HG03066 (cell line): ENCODE measurements around the gene CARD19.
"Not testable (repeated sequence)": the region's sequence is repeated elsewhere in the genome, so short reads cannot be mapped to it uniquely, and the experiment has no call there.

Source experiments
- ATAC-seq: cut with Tn5 transposase; IDR thresholded peaks from one replicate; pipeline ENCODE4 v1.9.1; 2021; ENCODE audit warnings: low read depth; ENCODE audit not compliant: unreplicated experiment

Gene CARD19

DNA sequence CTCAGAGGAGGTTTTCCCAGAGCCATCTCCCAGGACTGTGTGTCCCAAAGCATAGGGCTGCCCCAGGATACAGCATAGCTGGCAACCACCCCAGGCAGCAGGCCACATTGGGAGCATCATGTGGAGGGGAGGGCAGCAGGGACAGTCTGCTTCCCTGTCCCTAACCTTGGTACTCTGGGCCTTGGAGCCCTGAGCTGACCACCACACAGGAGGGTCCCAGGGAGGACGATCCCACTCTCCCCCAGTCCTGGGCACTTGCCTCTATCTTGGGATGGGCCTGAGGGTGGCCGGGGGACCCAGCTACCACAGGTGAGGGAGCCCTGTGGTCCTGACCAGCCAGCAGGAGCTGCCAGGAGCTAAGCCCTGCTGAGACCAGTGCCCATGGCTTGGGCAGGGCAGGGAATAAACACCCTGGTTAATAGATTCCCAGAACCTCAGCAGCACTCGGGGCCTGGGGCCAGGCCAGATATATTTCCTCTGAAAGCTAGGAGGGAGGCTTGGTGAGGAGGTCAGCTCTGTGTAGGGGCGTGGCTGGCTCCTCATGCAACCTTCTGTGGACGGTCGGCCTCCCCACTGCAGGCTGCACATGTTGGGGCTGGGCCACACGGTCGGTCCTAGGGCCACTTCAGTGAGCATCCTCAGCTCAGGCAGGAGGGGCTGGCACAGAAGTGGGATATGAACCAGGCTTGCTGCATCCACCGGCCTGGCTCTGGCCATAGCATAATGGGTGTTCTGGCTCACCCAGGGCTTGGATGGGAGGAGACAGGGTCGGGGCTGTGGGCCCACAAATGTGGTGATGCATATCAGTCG, 33.9 kb downstream of the CARD19 start:
- ATAC-seq: no peak

- no peak for ATAC-seq
Measured at GRCh38 chr9:93130861-93131481, 35.0 kb downstream of the CARD19 start.

GRCh38 chr9:93131599-93132286, 35.7 kb downstream of the CARD19 start:
- no peak for ATAC-seq

GRCh38 chr9:93132287-93132927, 36.4 kb downstream of the CARD19 start:
- ATAC-seq: no peak

DNA sequence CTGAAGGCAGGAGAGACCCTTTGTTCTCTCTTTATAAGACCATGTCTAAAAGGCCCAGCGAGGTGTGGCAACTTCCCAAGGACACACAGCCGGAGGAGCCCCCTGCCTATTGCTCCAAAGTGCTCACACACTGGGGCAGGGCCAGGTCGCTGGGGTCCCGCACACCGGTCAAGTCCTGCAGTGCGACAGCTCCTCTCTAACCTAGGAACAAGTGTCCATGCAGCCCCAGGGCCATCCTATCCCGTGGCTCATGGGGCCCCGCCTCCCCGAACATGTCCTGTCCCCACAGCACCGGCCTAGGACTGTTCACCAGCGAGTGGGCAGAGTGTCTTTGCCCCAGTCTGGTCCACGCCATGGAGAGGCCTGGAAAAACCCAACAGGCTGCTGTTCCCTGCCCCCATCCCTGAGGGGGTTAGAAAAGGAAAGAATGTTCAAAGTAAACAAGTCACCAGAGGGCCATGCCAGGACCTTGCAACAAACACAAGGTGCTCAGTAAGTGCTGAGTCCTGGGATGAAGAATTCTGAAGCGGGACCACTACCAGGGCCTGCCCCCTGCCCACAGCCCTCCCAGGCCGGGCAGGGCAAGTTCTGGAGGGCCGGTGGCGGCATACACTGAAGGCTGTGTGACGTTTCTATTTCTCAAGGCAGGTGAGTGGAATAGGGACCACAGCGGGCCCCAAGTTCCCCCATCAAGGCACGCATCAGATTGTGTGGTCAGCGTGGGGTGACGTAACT, 37.1 kb downstream of the CARD19 start:
- ATAC-seq: no peak

DNA sequence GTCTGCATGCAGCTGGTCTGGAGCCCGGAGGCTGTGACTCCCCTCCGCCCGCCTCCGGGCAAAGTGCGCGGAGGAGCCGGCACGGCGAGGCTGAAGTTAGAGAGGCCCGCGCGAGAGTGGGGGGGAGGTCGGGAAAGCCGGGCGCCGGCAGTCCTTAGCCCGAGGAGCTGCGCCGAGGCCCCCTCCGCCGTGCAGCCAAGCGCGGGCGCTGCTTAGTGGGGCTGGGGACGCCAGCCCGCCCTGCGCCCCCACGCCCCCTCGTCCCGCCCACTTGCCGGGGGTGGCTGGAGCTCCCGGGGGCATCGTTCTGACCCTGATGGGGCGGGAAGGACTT, 37.6 kb downstream of the CARD19 start:
- ATAC-seq: peak; percentile 37

GRCh38 chr9:93134015-93134739, 38.2 kb downstream of the CARD19 start, which contains the start of gene NINJ1:
TSS of gene NINJ1 (minus strand) at chr9:93134251. CDS start at chr9:93134217, 34 bp downstream.
- peak; percentile 78 for ATAC-seq

GRCh38 chr9:93134740-93135444, 38.9 kb downstream of the CARD19 start:
- ATAC-seq: no peak

DNA sequence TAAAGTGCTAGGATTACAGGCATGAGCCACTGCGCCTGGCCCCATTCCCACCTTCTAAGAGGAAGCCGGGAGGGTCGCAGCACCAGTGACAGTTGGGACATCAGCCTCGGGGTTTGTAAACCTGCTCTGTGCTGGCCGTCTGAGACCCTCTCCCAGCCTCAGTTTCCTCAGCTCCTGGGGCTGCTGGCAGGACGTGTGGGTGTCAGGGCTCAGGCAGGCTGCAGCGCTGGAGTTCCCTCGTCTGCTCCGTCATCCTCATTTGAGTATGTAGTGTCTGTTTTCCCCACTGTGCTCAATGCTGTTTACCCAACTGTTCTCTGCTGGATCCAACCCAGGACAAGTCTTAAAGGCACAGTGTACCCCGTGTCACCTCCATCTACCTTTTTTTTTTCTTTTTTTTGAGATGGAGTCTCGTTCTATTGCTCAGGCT, 40.0 kb downstream of the CARD19 start:
- ATAC-seq: no peak

- no peak for ATAC-seq
Measured at GRCh38 chr9:93137362-93137761, 41.3 kb downstream of the CARD19 start.

DNA sequence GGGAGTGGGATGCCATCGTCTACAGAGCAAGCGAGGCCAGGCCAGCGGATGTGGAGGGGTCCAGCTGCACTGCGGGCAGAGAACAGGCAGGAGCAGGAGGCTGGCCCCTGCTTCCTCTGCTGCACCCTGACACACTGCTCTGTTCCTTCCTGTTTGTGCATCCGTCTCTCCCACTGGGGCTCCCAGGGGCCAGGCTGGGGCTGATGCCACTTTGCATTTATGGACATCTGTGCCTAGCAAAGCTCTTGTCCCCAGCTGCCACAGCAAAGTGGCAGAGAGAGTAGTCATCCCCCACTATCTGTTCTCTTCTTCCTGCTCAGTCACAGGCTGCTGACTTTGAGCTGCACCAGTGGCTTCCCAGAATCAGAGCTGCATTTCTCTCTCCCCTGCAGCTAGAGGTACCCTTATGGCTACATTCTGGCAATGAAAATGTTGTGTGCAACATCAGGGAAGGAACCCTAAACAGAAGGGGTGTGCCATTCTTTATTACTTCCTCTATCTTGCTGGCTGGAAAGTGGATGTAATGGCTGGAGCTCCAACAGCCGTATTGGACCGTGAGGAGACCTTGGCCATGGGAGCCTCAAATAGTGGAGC, 42.3 kb downstream of the CARD19 start:
- ATAC-seq: no peak

DNA sequence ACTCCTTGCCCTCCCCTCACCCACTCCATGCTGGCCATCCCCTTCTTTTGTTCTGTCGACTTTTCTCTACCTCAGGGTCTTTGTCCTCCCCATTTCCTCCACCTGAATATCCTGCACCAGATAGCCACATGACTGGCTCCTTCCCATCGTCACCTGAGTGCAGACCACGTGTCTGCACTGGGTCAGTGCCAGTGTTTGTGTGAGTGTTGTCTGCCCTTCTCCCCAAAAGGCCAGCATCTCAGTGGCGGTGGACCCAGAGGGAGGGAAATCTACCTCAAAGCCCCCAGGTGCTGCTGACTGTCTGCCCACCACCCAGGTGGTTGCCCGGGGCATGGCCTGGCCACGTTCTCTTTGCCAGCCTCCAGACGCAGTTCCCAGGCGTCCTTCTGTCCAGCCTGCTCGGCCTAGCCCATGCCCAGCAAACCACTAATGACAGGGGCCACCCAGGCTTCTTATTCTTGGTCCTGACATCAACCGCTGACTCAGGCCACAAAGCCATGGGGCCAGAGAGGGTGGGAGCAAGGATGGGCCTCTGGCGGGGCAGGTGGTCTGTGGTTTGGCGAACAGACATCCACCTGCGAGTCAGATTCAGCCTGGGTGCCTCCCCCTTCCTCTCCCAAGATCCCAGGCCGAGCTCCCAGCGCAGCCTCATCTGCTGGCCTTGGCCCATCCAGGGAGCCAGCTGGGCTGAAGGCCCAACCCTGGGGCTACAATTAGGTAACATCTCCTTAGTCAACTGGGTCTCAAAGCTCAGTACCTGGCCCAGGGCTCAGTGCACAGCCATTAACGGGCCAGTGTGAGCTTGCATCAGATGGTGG, 43.6 kb downstream of the CARD19 start:
- no peak for ATAC-seq

DNA sequence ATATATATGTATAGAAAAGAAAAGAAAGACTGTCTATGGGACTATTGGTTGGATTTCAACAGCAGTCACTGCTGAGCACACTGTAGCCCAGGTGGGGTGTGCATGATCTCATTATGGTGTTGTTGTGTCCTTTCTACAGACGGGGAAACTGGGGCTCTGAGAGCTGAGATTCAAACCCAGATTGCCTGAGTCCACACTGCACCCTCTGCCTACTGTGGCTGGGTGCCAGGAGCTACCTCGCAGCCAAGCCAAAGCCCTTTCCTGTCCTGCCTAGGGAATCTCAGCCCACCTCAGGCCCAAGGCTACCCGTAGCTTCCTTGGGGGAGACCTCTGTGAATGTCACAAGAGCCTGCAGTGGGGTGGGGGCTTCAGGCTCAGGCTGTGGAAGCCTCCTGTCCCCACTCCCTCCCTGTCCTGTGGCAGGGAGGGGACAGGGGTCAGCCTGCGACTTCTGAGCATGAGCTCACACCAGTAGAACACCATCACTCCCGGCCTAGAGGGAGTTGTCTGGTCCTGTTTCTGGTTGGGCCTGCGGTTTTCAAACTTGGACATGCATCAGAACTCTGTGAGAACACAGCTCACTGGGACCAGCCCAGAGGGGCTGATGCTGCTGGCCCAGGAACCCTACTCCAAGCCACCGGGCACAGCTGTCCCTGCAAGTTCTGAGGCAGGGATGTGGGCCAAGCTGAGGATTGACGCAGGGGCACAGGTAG, 45.9 kb downstream of the CARD19 start:
- ATAC-seq: no peak

- ATAC-seq: no peak
Measured at GRCh38 chr9:93143830-93144530, 48.0 kb downstream of the CARD19 start.

GRCh38 chr9:93146696-93147095, 50.7 kb downstream of the CARD19 start:
- ATAC-seq: not testable (repeated sequence)

- no peak for ATAC-seq
Measured at GRCh38 chr9:93147632-93148031, 51.6 kb downstream of the CARD19 start.

GRCh38 chr9:93148721-93149120, 52.7 kb downstream of the CARD19 start:
- ATAC-seq: no peak
